Measurements from ENCODE around the gene ETV3. TPM values are rescaled to one million over a fixed set of nuclear protein-coding genes. Genes with fewer than 3 reads are reported as not detected.

ETV3 gene
- total and polyA plus RNA-seq, 8 donors = 3.8 to 30.8 (median 11.5) TPM

DNA sequence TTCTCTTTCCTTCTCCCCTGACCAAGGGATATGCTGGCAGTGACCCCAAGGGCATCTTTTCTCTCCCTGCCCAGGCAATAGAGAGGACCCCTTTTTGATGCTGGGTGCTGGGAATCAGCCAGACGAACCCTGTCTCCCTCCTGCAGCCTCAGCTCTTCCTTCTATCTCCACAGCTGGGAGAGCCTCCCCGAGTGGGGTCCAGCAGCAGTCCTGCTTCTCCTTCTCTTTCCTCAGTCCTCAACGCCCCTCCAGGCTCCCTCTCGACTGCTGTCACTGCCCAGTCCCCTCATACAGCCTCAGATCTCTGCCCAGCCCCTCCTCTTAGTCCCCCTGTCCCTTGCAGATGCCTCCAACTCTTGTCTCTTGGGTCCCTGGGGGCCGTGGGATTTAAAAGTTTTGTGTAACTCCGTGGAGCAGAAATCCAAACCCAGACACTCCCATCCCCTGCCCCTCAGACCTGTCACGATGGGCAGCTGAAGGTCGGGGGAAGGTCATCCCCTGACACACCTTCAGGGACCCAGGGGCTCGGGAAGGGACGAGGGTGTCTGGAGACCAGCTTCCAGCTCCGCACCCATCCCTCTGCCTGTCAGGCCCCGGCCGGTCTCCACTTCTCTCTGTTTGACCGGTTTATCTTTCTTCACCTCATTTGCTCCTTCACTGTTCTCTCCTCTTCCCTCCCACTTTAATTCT lies 32.8 kb downstream of the ETV3 start:
- intact Hi-C loops (cut with DNase I; ENCODE audit: low total_unique reads) = no loop called here
- H3K4me1 ChIP-seq = peaks cover 0 to 4% (median 0%) of the 10 kb centered on the region in 4 donors
- TF ChIP-seq POLR2A (IDR thresholded peaks at IDR 0.05) = no peak
- TF ChIP-seq POLR2AphosphoS5 (IDR thresholded peaks at IDR 0.05) = no peak
- TF ChIP-seq CTCF (IDR thresholded peaks at IDR 0.05) = no peak
- no peak for TF ChIP-seq EP300 (IDR thresholded peaks at IDR 0.05)
- no peaks in the 10 kb centered on the region for H3K9me3 ChIP-seq
- H3K36me3 ChIP-seq = no peaks in the 10 kb centered on the region
- WGBS, 5 donors = 44 to 63% (median 50%) methylated on average over 14 of the region's 14 CpGs
- H3K27me3 ChIP-seq = peaks cover 0 to 65% (median 16%) of the 10 kb centered on the region in 3 donors
- H3K4me3 ChIP-seq = no peak overlapping the region
- no peak overlapping the region for H3K27ac ChIP-seq
- DNase-seq = no peak

- WGBS, 5 donors = 56 to 81% (median 73%) methylated on average over 6 of the region's 6 CpGs
- no peak for DNase-seq
- no peak for TF ChIP-seq POLR2A (IDR thresholded peaks at IDR 0.05)
- TF ChIP-seq POLR2AphosphoS5 (IDR thresholded peaks at IDR 0.05) = no peak
- no peak for TF ChIP-seq CTCF (IDR thresholded peaks at IDR 0.05)
- TF ChIP-seq EP300 (IDR thresholded peaks at IDR 0.05) = no peak
- no peaks in the 10 kb centered on the region for H3K36me3 ChIP-seq
- intact Hi-C loops (cut with DNase I; ENCODE audit: low total_unique reads) = no loop called here
- no peak overlapping the region for H3K27ac ChIP-seq
- H3K27me3 ChIP-seq = peaks cover 0 to 58% (median 16%) of the 10 kb centered on the region in 3 donors
- H3K4me3 ChIP-seq = no peak overlapping the region
- H3K4me1 ChIP-seq = peaks cover 0 to 4% (median 0%) of the 10 kb centered on the region in 4 donors
- no peaks in the 10 kb centered on the region for H3K9me3 ChIP-seq
These were observed 33.4 kb downstream of the ETV3 start for GRCh38 chr1:157104598-157105293.

DNA sequence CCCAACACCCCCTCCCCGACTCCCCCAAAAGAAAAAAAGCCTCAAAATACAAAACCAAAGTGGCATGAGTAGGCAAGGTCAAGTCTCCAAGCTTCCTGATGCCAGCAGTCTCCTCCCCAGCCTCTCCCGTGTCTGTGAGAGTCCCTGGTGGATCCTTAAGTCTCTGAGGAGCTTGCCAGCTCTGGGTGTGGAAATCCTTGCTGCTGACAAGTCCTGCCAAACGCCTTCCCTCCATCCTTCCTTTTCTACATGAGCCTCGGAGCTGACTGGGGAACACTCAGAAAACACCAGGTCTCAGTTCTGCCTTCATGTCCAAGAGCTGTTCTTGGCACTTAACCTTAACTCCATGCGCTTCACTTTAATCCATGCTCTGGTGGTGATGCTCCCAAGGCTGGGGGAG lies 34.9 kb downstream of the ETV3 start:
- Histone ChIP-seq H3K4me1 (peaks cover 0 to 4% (median 0%) of the 10 kb centered on the region in 4 donors), H3K4me3 (no peak overlapping the region), H3K9me3 (no peaks in the 10 kb centered on the region), H3K27me3 (peaks cover 0 to 43% (median 5%) of the 10 kb centered on the region in 3 donors), H3K36me3 (no peaks in the 10 kb centered on the region), H3K27ac (no peak overlapping the region)
- intact Hi-C loops (cut with DNase I; ENCODE audit: low total_unique reads) = no loop called here
- TF ChIP-seq POLR2AphosphoS5 (IDR thresholded peaks at IDR 0.05) = no peak
- no peak for TF ChIP-seq EP300 (IDR thresholded peaks at IDR 0.05)
- TF ChIP-seq CTCF (IDR thresholded peaks at IDR 0.05) = no peak
- no peak for TF ChIP-seq POLR2A (IDR thresholded peaks at IDR 0.05)
- DNase-seq = no peak
- WGBS, 5 donors = 62 to 75% (median 69%) methylated on average over 5 of the region's 5 CpGs

DNA sequence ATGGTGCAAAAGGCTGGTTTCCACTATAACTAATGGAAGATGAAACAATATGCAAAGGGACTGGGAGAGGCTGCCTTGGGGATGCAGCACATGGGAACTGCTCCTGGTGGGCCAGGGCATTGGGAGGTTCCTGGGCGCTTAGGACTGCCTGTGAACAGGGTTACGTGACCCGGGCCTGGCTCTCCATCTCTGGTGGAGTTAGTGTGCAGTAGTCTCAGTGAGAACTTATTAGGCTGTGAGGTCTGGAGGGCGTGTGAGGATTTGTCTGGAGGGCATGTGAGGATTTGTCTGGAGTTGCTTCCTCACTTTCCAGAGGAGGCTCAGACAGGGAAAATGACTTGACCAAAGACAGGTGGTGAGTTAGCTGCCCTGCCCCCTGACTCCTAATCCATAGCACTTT lies 37.0 kb downstream of the ETV3 start:
- no peaks in the 10 kb centered on the region for H3K4me1 ChIP-seq
- intact Hi-C loops (cut with DNase I; ENCODE audit: low total_unique reads) = no loop called here
- no peak overlapping the region for H3K27ac ChIP-seq
- DNase-seq = no peak
- no peaks in the 10 kb centered on the region for H3K9me3 ChIP-seq
- H3K27me3 ChIP-seq = peaks cover 0 to 22% (median 0%) of the 10 kb centered on the region in 3 donors
- no peaks in the 10 kb centered on the region for H3K36me3 ChIP-seq
- TF ChIP-seq CTCF (IDR thresholded peaks at IDR 0.05) = no peak
- no peak for TF ChIP-seq POLR2AphosphoS5 (IDR thresholded peaks at IDR 0.05)
- TF ChIP-seq EP300 (IDR thresholded peaks at IDR 0.05) = no peak
- H3K4me3 ChIP-seq = no peak overlapping the region
- 85 to 94% (median 89%) methylated on average over 4 of the region's 4 CpGs for WGBS, 5 donors

Data from stomach (tissue), 9 donors.